Stomach (tissue), 4 donors: ENCODE results near the gene ZEB1.

Source experiments
- POLR2A ChIP-seq, 4 donors: fragments of 450-650 bp; IDR thresholded peaks; one replicate each; pipeline ENCODE4 v1.6.1; 2016; ENCODE audit warnings: antibody characterized with exemption in 4 of 4, control low read depth in 2 of 4, mild to moderate bottlenecking in 1 of 4, moderate library complexity in 1 of 4
- TF ChIP-seq, protein P1 (sequence below), 7 experiments: fragments of 450-650 bp in 4 of 7; fragments of 200-600 bp in 3 of 7; sonication (generic) in 3 of 7; IDR thresholded peaks; one replicate each; pipeline ENCODE4 v1.5.1; 2016 to 2019; ENCODE audit warnings: antibody characterized with exemption in 7 of 7, control low read depth in 2 of 7, mild to moderate bottlenecking in 1 of 7

DNA sequence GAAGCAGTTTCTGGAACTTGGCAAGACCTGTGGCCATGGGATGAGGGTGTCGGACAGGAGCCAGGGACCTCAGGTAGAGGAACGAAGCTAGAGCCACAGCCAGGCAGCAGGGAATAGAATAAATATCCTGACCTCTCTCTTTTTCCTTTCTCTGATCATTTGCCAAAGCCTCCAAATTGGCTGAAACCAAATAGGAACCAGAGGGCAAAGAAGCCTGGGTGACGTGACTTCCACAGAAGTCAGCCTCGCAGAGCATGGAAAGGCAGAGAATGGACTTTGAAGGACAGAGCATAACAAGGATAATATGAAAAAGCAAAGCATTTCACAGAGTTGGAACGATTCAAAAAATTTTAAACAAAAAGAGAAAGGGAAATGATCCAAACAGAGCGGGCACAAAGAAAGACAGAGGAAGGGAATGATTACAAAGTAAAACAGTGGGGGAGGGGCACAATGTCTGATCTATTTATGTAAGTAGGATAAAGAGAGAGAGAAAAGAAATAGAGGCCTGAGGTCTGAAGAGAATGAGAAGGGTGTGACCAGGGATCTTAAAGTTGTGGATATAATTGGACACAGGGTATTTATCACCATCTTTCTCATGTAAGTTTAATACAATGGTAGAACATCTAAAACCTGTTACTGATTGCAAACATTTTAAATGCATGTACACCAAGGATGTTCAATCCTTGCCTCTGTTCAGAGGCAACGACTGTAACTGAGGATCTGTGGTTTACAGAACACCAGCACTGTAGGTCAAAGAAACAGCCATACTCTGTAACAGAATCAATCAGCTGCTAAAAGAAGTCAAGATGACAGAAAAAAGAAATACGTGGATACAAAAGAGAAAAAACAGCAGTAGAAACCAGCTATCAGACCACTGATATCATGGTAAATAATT lies 4.5 kb upstream of the ZEB1 start:
- TF ChIP-seq, protein P1, sequence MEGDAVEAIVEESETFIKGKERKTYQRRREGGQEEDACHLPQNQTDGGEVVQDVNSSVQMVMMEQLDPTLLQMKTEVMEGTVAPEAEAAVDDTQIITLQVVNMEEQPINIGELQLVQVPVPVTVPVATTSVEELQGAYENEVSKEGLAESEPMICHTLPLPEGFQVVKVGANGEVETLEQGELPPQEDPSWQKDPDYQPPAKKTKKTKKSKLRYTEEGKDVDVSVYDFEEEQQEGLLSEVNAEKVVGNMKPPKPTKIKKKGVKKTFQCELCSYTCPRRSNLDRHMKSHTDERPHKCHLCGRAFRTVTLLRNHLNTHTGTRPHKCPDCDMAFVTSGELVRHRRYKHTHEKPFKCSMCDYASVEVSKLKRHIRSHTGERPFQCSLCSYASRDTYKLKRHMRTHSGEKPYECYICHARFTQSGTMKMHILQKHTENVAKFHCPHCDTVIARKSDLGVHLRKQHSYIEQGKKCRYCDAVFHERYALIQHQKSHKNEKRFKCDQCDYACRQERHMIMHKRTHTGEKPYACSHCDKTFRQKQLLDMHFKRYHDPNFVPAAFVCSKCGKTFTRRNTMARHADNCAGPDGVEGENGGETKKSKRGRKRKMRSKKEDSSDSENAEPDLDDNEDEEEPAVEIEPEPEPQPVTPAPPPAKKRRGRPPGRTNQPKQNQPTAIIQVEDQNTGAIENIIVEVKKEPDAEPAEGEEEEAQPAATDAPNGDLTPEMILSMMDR (IDR thresholded peaks at IDR 0.05), result no peak
- TF ChIP-seq POLR2A (IDR thresholded peaks at IDR 0.05), result no peak
